RWPE1 (cell line): ENCODE measurements around the gene IGIP.

Experiments used
- CTCF ChIA-PET: fragments of 350-600 bp; sonication (Branson Sonifier 250); formaldehyde crosslinking; extraction: SDS; loops from one replicate; lab custom pipeline; 2021; lab: Yijun Ruan, JAX
- POLR2A ChIA-PET: fragments of 400-600 bp; formaldehyde crosslinking; extraction: SDS; loops from one replicate; lab custom pipeline; 2020; ENCODE audit warnings: antibody characterized with exemption; ENCODE audit not compliant: low non-redundant PET; lab: Yijun Ruan, JAX
- DNase-seq: peaks from one replicate; pipeline ENCODE4 v3.0.0; 2012; ENCODE audit warnings: low spot score
- H3K27ac ChIP-seq: fragments of 450-650 bp; 2 replicates; pipeline ENCODE4 v1.5.1; 2017
- CTCF ChIP-seq: fragments of 450-650 bp; conservative IDR thresholded peaks from 2 replicates; pipeline ENCODE4 v1.5.1; 2017; ENCODE audit warnings: low read depth, mild to moderate bottlenecking

Gene IGIP

GRCh38 chr5:140142246-140142645 lies 16.5 kb downstream of the IGIP start:
- TF ChIP-seq CTCF: no peak
- H3K27ac ChIP-seq: no peak overlapping the region
- ChIA-PET CTCF (interaction anchor here (0.6 kb wide), 1 partner anchor 29 kb away, joined by 3 read pairs; no protein-coding TSS in a partner anchor), POLR2A (no interaction called here)
- no peak for DNase-seq

GRCh38 chr5:140142856-140143255 lies 17.1 kb downstream of the IGIP start:
- DNase-seq: no peak
- no peak overlapping the region for H3K27ac ChIP-seq
- ChIA-PET POLR2A (no interaction called here), CTCF (interaction anchor here (0.5 to 2.1 kb wide), 4 partner anchors 11 to 76 kb away, joined by 3 to 10 read pairs (median 8); no protein-coding TSS in a partner anchor)
- TF ChIP-seq CTCF: no peak

- TF ChIP-seq CTCF: no peak
- POLR2A ChIA-PET: no interaction called here
- H3K27ac ChIP-seq: no peak overlapping the region
- DNase-seq: no peak
- CTCF ChIA-PET: interaction anchor here (0.5 to 2.1 kb wide), 11 partner anchors 12 to 175 kb away, joined by 3 to 10 read pairs (median 4); no protein-coding TSS in a partner anchor
Measured at GRCh38 chr5:140143521-140144258, 18.0 kb downstream of the IGIP start.

- H3K27ac ChIP-seq: no peak overlapping the region
- POLR2A ChIA-PET: no interaction called here
- CTCF ChIA-PET: interaction anchor here (0.6 to 2.1 kb wide), 22 partner anchors 8 to 1914 kb away, joined by 3 to 16 read pairs (median 4); partner anchors contain the start of gene PURA
- no peak for TF ChIP-seq CTCF
- no peak for DNase-seq
Measured at GRCh38 chr5:140145256-140145655, 19.5 kb downstream of the IGIP start.

- DNase-seq: peak; percentile 81
Measured at GRCh38 chr5:140145818-140146522, 20.2 kb downstream of the IGIP start.

More at GRCh38 chr5:140145818-140146522, 20.2 kb downstream of the IGIP start:
- no peak overlapping the region for H3K27ac ChIP-seq
- POLR2A ChIA-PET: no interaction called here
- TF ChIP-seq CTCF: peak; percentile 97
- CTCF ChIA-PET: interaction anchor here (0.5 to 2.1 kb wide), 24 partner anchors 9 to 1914 kb away, joined by 3 to 16 read pairs (median 4); partner anchors contain the start of gene PURA
